ENCODE results near the gene PTPN5. TPM values are rescaled to one million over a fixed set of nuclear protein-coding genes. Genes with fewer than 3 reads are reported as not detected.

PTPN5 gene
- total RNA-seq, 1 donor from 2014 or later = 27.5 TPM

DNA sequence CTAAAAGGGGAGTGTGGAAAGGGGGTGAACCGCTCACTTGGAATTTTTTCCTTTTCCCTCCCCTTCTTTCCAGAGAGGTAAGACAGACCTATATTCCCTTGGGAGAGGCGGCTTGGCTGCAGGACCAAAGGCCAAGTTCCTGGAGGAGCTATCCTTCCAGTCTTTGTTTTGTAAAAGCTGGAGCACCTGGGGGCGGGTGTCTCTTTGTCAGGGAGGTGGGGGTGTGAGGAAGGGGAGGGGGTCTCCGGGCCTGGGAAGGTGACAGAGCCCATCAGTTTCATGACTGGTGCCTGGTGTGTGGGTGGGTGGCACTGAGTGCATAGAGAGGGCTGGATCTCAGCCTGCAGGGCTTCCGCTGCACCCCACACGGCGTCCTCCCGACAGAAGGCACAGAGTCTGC lies 18.5 kb downstream of the PTPN5 start:
- DNase-seq = no peak

- DNase-seq = peak; percentile 69
Measured at GRCh38 chr11:18772211-18772610, 19.4 kb downstream of the PTPN5 start.

DNA sequence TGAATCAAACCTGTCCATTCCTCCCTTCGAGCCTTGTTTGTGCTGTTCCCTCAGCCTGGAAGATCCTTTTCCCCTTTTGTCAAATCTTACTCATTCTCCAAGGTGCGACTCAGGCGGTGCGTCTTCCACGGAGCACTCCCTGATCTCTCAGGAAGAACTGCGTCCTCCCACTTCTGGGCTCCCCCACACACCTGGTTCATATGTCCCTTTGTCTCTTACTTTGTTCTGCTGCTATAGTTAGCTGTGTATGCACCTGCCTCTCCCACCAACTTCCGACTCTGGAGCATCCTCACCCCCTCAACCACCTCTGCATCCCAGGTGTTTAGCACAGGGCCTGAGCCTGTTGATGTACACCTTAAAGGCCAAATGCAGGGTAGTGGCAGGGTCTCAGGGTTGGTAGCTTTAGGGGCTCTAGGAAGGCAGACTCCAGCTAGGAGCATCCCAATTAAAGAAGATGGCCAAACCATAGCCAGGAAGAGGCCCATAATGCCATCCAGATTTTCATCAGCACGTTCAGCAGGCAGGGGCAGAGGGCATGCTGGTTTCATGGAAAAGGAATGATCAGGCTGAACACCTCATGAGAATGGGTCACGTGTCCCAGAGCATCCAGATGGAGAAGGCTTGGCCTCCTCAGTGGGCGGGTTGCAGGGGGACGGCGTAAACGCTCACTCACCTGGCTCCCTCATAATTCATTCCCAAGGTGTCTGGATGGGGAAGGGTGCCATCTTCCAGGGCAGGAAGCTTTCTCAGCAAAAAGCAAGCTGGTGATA lies 20.1 kb downstream of the PTPN5 start:
- DNase-seq = no peak

GRCh38 chr11:18770479-18771125 lies 21.0 kb downstream of the PTPN5 start:
- DNase-seq = no peak

GRCh38 chr11:18769802-18770456 lies 21.7 kb downstream of the PTPN5 start:
- no peak for DNase-seq

GRCh38 chr11:18768978-18769377 lies 22.6 kb downstream of the PTPN5 start:
- DNase-seq = no peak

- DNase-seq = peak; percentile 73
Measured at GRCh38 chr11:18768472-18768901, 23.1 kb downstream of the PTPN5 start.

- DNase-seq = no peak
Measured at GRCh38 chr11:18766015-18766414, 25.6 kb downstream of the PTPN5 start.

GRCh38 chr11:18765554-18765953 lies 26.0 kb downstream of the PTPN5 start:
- DNase-seq = no peak

GRCh38 chr11:18761741-18762140 lies 29.9 kb downstream of the PTPN5 start:
- DNase-seq = no peak

DNA sequence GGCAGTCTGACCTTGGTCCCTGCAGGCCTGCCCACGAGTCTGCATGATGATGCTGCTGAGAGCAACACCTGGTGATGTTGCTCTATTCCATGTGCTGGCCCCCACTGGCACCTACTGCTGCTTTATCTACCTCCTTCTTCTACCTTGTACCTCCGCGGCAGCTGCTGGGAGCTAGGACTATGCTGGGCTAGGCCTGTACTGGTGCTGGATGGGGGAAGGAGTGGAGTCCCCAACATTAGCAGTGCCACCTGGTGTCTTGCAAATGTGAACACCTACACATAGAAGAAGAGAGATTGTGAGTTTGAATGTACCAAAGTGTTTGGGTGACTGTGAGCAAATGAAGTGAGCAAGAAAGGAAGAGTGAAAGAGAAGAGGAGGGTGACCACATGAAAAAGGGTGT lies 30.5 kb downstream of the PTPN5 start:
- no peak for DNase-seq

DNA sequence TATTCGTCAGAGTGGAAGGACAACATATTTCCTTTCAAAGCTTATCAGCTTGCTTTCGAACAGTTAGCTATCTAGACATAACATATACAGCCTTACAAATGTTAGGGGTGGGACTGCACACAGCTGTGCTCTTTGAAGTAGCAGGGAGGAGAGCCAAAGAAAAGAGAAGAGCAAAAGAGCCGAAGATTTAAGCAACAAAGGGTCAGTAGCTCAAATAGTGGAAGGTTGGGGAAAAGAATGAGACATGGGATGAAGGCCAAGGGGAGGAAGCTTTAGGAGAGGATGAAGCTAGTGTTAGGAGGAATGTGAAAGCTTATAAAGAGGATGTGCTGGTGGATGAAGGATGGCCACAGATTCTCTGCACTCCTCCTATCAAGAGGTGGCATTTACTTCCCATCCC lies 33.8 kb downstream of the PTPN5 start:
- no peak for DNase-seq

DNA sequence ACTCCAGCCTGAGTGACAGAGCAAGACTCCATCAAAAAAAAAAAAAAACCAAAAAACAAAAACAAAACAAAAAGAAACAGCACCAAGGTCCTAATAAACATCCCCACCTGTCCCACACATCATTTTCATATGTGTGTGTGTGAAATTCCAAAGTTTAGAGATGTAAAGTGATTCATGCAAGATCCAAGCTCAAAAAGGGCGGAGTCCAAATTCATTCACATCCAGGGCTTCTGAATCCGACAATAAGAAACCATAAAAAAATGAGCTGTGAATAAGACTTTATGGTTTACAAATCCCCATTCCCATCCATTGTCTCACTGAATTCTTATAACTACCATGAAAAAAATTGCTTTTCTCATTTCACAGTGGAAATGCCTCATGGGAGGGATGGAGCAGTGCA lies 34.7 kb downstream of the PTPN5 start:
- no peak for DNase-seq

GRCh38 chr11:18754308-18754707 lies 37.3 kb downstream of the PTPN5 start:
- DNase-seq = no peak

- no peak for DNase-seq
Measured at GRCh38 chr11:18752502-18752901, 39.1 kb downstream of the PTPN5 start.

GRCh38 chr11:18750944-18751343 lies 40.7 kb downstream of the PTPN5 start:
- DNase-seq = no peak

DNA sequence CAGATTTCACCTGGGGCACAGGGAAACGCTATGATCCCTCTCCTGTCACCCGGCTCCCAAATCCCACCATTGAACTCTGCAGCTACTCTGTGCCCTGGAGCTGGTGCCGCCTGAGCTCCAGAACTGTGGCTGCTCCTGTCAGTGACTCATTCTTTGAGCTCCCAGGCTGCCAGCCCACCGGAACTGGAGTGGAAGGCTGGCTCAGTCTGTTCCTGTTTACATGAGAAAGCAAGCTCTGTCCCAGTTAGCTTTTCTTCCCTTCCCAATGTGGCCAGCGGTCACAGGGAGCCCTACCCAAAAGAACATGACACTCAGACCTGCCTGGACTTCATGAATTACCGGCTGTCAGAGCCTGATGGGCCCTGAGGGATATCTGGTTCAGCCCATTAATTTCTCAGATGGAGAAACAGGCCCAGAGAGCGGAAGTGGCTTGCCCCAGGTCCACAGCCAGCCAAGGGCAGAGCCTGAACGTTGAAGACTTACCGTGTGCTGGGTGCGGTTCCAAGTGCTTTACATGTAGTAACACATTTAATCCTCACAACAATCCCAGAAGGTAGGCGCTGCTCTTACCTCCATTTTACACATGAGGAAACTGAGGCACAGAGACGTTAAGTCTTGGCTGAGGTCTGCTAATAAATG lies 41.8 kb downstream of the PTPN5 start:
- peak; percentile 82 for DNase-seq

DNA sequence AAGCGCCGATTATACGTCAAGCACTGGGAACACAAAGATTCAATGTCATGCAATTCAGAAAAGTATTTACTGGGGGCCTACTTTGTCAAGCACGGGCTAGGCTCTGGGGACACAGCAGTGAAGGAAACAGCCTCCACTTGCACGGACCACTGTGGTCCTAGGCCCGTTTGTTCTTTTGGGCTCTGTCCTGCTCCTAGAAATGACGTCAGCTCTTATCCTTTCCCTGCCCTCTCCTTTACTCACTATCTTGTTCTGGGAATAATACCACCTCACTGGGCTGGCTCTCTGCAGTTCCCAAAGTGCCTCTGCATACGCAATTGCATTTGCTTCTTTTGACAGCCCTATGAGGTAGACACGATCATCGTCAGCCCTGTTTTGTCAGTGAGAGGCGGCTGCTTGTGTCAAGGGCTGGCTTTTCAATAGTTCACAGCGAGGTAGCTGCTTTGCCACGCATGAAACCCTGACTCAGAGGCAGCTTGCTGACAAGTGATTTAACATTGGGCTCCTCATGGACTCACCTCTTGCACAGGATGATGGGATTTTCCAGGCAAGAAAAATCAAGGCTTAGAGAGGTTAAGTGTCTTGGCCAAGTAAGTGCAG lies 42.7 kb downstream of the PTPN5 start:
- DNase-seq = peak; percentile 25

GRCh38 chr11:18745251-18745650 lies 46.3 kb downstream of the PTPN5 start:
- no peak for DNase-seq

DNA sequence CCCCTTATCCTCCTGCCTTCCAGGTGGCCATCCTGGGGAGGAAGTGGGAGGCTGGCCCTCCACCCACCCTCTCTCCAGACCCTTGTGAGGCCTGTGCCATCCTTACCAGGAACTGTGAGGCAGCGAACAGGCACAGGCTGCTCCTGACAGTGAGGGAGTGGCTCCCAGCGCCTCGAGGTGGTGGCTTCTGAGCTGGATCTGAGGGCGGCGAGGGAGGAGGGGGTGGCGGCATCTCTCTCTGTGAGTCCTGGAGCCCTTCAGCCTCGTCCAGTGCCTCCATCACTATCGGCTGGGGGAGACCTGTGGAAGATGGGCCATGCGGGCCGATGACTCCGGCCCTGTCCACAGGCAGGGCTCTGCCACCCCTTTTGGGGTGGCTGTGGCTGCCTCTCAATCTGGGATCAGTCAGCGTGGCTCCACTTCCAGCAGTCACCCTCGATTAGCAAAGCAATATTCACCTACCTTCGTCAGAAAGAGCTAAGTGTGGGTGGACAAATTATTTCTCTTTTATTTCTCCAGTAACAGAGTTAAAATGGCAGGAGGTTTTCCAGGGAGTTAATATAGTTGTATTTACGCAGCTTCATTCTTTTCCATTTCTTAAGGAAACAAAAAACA lies 47.6 kb downstream of the PTPN5 start:
- DNase-seq = no peak

DNA sequence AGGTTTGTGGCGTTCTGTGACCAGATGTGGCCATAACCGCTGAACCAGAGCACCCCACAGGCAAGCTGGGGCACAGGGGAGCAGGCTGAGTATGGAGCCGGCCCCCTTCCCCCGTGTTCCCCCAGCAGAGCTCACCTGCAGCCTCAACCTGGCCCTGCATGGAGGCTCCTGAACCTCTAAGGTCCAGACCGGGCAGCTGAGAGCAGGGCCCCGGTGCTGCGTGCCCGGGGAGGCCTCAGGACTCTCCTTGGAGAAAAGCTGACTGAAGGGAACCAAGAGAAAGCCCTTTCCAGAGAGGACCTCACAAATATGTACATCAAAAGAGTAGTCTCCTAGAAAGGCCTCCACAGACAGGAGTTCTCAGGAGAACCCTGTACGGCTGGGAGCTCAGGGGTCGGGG lies 48.2 kb downstream of the PTPN5 start:
- no peak for DNase-seq

DNA sequence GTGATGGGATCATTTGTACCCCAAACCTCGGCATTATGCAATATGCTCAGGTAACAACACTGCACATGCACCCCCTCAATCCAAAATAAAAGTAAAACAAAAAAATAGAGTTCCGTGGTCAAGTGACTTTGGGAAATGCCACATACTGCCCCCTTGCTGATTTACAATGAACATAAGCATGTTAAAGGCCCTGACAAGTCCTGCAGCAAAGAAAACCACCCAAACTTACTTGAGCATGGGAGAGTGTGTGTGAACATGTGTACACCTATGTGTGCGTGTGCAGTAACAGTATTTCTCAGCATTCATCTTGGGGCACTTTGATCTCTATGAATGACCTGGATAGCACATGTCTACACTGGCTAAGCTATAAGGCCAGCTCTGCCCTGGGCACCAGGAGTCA lies 49.8 kb downstream of the PTPN5 start:
- no peak for DNase-seq

All from occipital lobe (tissue), 2 donors.